ENCODE results near the gene BCKDK. TPM values are rescaled to one million over a fixed set of nuclear protein-coding genes. Genes with fewer than 3 reads are reported as not detected.

BCKDK gene
- total RNA-seq, 1 donor from 2014 or later = 43.5 TPM

GRCh38 chr16:31085411-31085810 is 22.8 kb upstream of the BCKDK start:
- TF ChIP-seq CTCF (conservative IDR thresholded peaks at IDR 0.05) = no peak
- H3K4me1 Mint-ChIP-seq = peaks cover 4% of the 10 kb centered on the region
- peak overlapping the region; percentile 2 for H3K4me3 Mint-ChIP-seq
- peaks cover 2% of the 10 kb centered on the region for H3K27me3 Mint-ChIP-seq (ENCODE audit: low read depth)
- peaks cover 3% of the 10 kb centered on the region for H3K36me3 Mint-ChIP-seq (ENCODE audit: low read depth)
- H3K27ac Mint-ChIP-seq (ENCODE audit: unreplicated experiment) = peak overlapping the region; percentile 90
- H3K9me3 Mint-ChIP-seq = no peaks in the 10 kb centered on the region
- no peak for DNase-seq (ENCODE audit: low read depth, low spot score)

- Mint-ChIP-seq H3K36me3 (ENCODE audit: low read depth) (peaks cover 2% of the 10 kb centered on the region), H3K4me3 (peak overlapping the region; percentile 34), H3K4me1 (peaks cover 4% of the 10 kb centered on the region), H3K9me3 (no peaks in the 10 kb centered on the region), H3K27me3 (ENCODE audit: low read depth) (peaks cover 2% of the 10 kb centered on the region), H3K27ac (ENCODE audit: unreplicated experiment) (peak overlapping the region; percentile 67)
- DNase-seq (ENCODE audit: low read depth, low spot score) = no peak
- TF ChIP-seq CTCF (conservative IDR thresholded peaks at IDR 0.05) = no peak
Observed at GRCh38 chr16:31085873-31086628, 22.1 kb upstream of the BCKDK start.

GRCh38 chr16:31086629-31086906 is 21.6 kb upstream of the BCKDK start:
- Mint-ChIP-seq H3K4me1 (peaks cover 4% of the 10 kb centered on the region), H3K36me3 (ENCODE audit: low read depth) (peaks cover 2% of the 10 kb centered on the region), H3K27me3 (ENCODE audit: low read depth) (peaks cover 2% of the 10 kb centered on the region), H3K9me3 (no peaks in the 10 kb centered on the region), H3K27ac (ENCODE audit: unreplicated experiment) (no peak overlapping the region), H3K4me3 (peak overlapping the region; percentile 34)
- no peak for TF ChIP-seq CTCF (conservative IDR thresholded peaks at IDR 0.05)
- no peak for DNase-seq (ENCODE audit: low read depth, low spot score)

GRCh38 chr16:31087481-31087880 is 20.7 kb upstream of the BCKDK start:
- H3K36me3 Mint-ChIP-seq (ENCODE audit: low read depth) = peaks cover 2% of the 10 kb centered on the region
- H3K27me3 Mint-ChIP-seq (ENCODE audit: low read depth) = no peaks in the 10 kb centered on the region
- peak overlapping the region; percentile 65 for H3K4me3 Mint-ChIP-seq
- TF ChIP-seq CTCF (conservative IDR thresholded peaks at IDR 0.05) = no peak
- H3K9me3 Mint-ChIP-seq = no peaks in the 10 kb centered on the region
- DNase-seq (ENCODE audit: low read depth, low spot score) = no peak
- no peak overlapping the region for H3K27ac Mint-ChIP-seq (ENCODE audit: unreplicated experiment)
- no peaks in the 10 kb centered on the region for H3K4me1 Mint-ChIP-seq

- Mint-ChIP-seq H3K27ac (ENCODE audit: unreplicated experiment) (no peak overlapping the region), H3K36me3 (ENCODE audit: low read depth) (peaks cover 2% of the 10 kb centered on the region), H3K27me3 (ENCODE audit: low read depth) (no peaks in the 10 kb centered on the region), H3K4me1 (no peaks in the 10 kb centered on the region), H3K9me3 (no peaks in the 10 kb centered on the region), H3K4me3 (no peak overlapping the region)
- TF ChIP-seq CTCF (conservative IDR thresholded peaks at IDR 0.05) = no peak
- no peak for DNase-seq (ENCODE audit: low read depth, low spot score)
Observed at GRCh38 chr16:31087971-31088370, 20.2 kb upstream of the BCKDK start.

All from neural crest cell (in vitro differentiated cells).